ENCODE results near the gene ROM1.
"Not testable (repeated sequence)": the region's sequence is repeated elsewhere in the genome, so short reads cannot be mapped to it uniquely, and the experiment has no call there.

Gene ROM1

DNA sequence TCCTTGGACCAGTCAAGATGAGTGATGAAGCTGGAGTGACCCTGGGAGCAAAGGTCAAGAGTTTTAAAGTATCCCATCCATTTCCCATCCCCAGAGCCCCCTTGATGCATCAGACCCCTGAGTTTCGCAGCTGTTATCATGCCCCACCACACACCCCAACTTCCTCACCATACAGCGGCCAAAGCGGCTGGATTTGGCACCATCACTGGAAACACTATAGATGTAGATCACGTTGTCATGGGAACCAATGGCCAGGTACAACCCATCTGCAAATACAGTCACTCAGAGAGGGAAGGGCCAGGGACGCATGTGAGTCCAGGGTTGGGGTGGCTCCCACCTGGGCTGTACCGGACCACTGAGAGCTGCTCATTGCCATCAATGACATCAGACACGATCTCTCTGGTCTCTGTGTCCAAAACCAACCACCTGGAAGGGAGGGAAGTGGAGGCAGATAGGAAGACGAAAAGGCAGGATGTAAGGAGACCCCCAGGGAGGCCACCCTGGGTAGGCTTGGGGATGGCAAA is 9.2 kb upstream of the ROM1 start:
- H3K27ac ChIP-seq = no peak overlapping the region
- H3K4me3 ChIP-seq = no peak overlapping the region

DNA sequence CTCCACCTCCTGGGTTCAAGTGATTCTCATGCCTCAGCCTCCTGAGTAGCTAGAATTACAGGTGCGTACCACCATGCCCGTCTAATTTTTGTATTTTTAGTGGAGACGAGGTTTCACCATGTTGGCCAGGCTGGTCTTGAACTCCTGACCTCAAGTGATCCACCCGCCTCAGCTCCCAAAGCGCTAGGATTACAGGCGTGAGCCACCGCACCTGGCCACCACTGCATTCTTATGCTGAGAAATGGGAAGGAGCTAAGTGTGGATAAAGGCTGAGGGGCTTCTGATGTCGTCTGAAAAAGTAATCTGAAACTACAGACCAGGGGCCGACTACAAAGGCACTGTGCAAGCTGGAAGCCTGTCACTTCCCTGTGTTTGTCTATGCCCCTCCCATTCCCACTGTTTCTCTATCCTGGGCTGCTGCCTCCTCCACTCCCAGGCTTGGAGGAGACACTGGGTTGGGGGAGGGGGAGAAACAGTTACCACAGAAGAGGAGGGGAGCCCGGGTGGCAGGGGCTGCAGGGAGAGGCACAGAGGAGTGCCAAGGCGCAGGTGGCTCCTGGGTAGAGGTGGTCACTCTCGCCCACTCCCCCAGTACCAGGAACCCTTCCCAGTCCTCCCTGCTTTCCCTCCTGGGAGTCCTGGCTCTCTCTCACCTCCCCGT is 8.5 kb upstream of the ROM1 start:
- H3K27ac ChIP-seq = no peak overlapping the region
- H3K4me3 ChIP-seq = no peak overlapping the region

DNA sequence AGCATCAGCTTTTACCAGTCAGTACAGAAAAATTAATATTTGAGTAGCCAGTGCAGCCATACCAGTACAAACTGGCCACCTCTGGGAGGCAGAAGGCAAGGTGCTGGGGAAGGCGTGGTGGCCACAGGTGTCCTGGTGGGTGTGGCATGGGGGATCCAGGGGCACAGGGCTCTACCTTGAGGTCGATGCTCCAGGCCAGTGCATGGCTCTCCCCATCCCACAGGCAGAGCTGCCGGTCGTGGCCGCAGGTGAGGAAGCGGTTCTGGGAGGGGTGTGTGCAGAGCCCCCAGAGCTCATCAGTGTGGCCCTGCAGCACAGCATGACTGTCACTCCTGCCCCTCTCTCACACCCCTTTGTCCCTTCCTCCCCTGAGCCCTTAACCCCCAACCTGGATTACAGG is 7.6 kb upstream of the ROM1 start:
- Histone ChIP-seq H3K4me3 (no peak overlapping the region), H3K27ac (no peak overlapping the region)

DNA sequence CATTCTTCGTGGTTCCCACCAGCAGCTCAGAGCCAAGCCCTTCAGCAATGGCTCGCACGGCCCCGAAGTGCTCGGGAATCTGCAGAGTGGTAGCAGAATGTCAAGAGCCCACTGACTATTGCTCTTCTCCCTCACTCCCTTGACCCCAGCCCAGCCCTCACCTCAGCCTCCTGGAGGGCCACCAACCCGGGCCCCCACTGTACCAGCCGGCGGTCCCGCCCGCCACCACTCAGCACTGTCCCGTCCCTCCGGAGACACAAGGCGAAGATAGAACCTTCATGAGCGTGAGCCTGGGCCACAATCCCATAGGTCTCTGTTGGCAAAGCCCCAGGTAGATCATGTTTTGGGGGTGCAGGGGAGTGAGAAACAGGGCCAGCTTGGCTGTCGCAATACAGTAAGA is 7.2 kb upstream of the ROM1 start:
- no peak overlapping the region for H3K27ac ChIP-seq
- no peak overlapping the region for H3K4me3 ChIP-seq

DNA sequence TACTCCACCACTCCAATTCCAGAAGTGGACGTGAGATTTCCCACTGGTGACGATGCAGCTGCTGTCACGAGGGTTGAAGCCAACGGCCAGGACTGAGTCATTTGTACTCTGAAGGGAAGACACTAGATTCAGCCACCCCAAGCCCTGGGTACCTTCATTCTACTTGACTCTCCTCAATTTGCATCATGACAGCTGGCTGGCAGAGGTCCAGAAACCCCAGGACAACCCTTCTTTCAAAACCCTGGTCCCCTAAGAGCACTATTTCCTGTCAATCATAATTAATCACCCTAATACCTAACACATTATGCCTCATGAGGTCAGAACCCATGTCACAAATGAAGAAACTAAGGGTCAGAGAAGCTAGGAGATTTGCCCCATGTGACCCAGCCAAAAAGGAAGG is 5.3 kb upstream of the ROM1 start:
- Histone ChIP-seq H3K4me3 (no peak overlapping the region), H3K27ac (no peak overlapping the region)

DNA sequence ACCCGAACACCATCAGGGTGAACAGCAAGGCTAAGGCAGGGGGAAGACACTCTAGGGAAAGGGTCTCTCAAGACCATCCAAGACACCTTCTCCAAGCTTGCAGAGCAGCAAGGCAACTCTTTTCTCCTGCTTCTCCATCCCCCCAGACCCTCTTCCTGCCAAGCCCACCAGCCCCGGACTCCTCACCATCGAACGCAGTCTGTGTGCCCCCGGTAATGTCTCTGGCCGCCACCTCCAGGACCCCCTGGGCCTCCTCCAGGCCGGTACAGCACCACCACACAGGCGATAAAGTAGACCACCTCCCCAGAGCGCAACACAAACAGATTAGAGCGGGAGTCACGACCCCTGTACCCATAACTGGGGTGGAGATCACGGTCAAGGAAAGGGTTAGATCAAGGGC is 4.3 kb upstream of the ROM1 start:
- H3K27ac ChIP-seq = no peak overlapping the region
- H3K4me3 ChIP-seq = no peak overlapping the region

DNA sequence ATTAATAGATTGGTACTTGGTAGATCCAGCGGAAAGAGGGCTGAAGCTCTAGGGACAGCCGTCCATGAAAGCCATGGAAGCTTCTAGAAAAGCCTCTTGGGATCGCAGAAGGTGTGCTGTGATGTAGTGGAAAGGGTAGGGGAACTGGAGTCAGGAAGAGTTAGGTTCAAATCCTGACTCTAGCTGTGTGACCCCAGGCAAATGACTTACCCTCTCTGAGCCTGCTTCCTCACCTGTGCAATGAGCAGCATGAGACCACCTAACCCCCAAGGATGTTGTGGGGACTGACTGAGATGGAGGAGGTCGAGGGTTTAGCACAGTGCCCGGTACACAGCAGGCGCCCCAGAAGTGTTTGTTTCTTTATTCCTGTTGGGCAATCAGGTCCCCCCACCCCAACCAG is 2.7 kb upstream of the ROM1 start:
- no peak overlapping the region for H3K4me3 ChIP-seq
- no peak overlapping the region for H3K27ac ChIP-seq

DNA sequence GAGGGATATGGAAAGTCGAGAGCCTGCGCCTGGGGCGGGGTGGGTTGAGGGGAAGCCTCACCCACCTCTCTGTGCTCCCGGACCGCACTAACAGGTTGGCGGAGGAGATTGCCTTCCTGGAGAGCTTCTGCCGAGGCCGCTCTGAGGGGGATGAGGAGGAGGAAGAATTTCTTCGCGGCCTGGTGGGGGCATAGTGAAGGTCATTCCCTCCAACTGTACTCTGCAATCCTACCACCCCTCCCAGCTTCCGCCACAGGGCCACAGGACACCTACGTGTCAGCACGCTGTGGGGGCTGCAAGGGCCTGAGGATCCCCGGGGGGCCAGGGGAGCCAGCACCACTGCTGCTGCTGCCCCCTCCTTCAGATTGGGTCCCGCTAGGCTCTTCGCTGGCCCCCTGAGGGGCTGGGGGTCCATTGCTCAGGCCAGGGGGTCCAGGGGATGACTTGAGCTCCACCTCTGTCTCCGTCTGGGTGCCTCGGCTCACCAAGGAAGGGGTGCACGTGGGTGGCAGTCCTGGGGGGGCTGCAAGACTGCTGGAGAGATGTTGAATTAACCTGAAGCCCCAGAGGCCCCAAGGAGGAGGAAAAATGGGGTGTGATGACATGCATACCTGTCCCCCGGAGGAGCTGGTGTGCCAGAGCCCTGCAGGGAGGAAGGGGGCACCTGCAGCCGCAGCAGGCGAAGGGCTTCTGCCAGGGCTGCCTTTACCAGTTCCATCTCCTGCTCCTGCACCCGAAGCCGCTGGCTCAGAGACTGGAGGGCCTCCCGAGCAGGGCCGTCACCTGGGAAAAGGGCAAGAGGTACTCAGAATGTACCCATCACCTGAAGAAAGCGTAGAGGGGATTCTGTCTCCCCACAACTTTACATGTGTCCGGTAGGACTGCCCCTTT is 2.0 kb upstream of the ROM1 start:
- peak overlapping the region; percentile 62 to 87 (median 75) for H3K4me3 ChIP-seq
- H3K27ac ChIP-seq = peak overlapping the region; percentile 88 to 99 (median 96)

DNA sequence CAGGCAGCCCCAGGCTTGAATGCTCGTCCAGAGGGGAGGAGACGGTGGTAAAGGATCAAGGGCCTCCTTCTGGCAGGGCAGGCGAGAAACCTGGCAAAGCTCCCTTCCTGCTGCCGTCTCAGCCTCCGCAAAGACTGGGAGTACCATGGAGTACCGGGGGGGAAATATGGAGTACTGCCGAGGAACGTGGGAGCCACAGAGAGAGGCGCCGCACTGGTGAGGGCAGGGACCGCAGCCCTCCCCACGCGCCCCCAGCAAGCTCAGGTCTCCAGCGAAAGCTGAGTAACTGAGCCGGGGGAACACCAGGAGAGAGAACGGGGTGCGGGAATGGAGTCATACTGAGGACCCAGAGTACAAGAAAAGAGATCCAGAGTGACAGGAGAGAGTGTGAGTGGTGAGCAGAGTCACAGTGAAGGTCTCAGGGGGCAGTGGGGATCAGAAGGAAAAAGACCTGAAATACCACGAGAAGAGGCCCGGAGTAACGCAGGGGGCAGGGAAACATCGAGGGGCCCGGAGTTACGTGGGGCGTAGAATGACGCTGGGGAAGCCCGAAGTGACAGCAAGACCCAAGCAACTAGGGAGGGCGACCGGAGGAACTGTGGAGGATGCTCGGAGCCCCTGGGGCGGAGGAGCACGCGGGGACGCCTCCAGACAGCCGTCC is 1.2 kb upstream of the ROM1 start:
- peak overlapping the region; percentile 88 to 99 (median 96) for H3K27ac ChIP-seq
- H3K4me3 ChIP-seq = peak overlapping the region; percentile 62 to 87 (median 75)

DNA sequence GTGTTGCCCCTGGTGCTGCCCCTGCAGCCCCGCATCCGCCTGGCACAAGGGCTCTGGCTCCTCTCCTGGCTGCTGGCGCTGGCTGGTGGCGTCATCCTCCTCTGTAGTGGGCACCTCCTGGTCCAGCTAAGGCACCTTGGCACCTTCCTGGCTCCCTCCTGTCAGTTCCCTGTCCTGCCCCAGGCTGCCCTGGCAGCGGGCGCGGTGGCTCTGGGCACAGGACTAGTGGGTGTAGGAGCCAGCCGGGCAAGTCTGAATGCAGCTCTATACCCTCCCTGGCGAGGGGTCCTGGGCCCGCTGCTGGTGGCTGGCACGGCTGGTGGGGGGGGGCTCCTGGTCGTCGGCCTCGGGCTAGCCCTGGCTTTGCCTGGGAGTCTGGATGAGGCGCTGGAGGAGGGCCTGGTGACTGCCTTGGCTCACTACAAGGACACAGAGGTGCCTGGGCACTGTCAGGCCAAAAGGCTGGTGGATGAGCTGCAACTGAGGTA is 278 bp downstream of the ROM1 start:
- peak overlapping the region in 6 of 7 experiments; percentile 62 to 87 (median 74) for H3K4me3 ChIP-seq
- peak overlapping the region in 20 of 21 experiments; percentile 88 to 99 (median 96) for H3K27ac ChIP-seq

DNA sequence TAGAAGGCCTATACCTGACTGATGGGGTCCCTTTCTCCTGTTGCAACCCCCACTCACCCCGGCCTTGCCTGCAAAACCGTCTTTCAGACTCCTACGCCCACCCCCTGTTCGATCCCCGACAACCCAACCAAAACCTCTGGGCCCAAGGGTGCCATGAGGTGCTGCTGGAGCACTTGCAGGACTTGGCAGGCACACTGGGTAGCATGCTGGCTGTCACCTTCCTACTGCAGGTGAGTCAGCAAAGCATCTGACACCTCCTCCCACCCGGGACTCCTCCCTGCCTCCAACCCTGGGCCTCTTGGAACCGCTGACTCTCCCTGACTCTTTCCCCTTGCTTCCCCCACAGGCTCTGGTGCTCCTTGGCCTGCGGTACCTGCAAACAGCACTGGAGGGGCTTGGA is 1.2 kb downstream of the ROM1 start:
- peak overlapping the region in 11 of 21 experiments; percentile 16 to 99 (median 97) for H3K27ac ChIP-seq
- no peak overlapping the region for H3K4me3 ChIP-seq

DNA sequence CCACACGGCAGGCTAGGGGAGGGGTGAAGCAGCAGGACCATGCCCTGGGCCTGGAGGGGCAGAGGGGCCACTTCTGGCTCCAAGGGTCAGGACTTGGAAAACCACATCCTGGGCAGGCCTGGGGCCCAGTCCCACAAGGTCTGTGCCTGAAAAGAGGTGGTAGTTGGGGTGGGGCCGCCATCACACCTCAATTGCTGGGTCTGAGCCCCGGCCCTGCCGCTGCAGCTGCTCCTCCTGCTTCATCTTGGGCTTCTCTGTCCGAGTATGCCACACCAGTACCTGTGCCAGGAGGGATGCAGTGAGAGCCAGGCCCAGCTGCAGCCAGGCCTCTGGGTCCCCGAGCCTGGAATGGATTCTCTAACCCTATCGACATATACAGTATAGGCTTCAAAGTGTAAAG is 2.5 kb downstream of the ROM1 start:
- Histone ChIP-seq H3K4me3 (no peak overlapping the region), H3K27ac (peak overlapping the region in 2 of 21 experiments; percentile 5 to 11)

DNA sequence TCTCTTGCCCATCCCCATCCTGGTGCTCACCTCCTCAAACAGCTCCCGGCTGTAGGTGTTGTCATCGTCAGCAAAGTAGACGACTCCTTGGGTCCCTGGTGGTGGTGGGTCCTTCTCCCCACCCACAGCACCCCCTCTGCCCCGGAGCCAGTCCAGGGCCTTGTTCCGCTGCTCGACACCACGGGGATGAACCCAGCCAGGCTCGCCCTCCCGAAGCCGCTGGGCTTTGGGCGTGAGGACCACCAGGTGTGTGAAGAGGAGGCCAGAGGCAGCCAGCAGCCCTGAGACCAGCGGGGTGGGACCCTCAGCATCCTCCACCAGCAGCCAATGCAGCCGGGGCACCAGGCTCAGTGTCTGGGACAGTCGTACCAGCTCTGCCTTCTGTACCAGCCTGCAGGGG is 3.9 kb downstream of the ROM1 start:
- not testable (repeated sequence) for H3K27ac ChIP-seq, H3K4me3 ChIP-seq

DNA sequence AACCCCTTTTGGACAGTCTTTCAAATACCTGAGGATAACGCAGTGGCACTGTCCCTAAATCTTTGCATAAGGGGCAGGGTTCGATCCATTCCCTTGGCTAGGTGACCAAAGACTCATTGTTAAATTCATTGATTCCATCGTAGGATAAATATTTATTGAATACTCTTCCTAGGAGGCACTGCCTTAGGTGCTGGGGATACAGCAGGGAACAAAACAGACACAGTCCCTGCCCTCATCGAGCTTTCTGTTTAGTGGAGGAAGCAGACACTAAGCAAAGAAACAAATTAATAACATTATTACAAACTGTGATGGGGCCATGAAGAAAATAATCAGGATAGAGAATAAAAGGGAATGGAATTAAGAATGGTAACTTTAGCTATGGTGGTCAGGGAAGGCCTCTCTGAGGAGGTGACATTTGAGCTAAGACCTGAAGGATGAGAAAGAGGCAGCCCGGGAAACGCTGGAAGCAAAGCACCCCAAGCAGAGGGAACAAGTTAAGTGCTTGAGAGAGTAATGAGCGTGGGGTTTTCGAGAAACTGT is 8.0 kb downstream of the ROM1 start:
- Histone ChIP-seq H3K27ac (peak overlapping the region; percentile 23 to 98 (median 91)), H3K4me3 (peak overlapping the region; percentile 49 to 88 (median 75))

DNA sequence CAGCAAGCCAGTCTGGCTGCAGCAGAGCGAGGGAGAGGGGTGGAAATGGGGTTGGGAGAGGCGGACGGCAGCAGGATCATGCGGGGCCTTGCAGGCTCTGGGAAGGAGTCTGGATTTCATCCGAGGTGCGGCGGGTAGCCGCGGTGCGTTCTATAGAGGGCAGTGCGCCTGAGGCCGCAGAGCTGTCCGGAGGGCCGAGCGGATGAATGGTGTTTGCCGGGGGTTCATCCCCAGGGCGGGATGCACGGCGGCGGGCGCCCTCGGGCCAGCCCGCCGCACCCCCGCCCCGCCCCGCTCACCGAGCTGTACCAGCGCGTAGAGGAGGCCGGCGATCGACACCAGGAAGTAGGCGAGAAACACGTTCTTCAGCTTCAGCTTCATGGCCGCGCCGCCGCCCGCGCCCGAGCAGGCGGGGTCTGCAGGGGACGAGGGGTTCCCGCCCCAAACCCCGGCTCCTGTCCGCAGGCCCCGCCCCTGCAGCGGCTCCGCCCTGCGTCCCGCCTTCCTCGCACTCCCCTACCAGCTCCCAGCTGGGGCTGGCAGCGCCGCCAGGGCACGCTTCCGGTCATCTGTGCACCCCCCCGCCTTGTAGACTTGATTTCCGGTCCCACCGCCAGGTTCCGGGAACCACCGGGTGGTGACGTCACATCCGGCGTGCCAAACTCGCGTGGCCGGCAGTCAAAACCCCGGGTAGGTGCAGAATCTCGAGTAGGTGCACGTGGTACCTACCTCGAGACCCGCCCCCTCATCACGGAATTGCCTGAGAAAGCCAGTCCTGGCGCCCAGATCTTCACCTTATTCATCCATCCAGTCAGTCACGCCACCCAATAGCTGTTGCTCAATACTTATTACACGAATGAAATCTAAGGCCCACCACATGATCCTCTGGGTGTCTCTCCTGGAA is 8.8 kb downstream of the ROM1 start, which contains the start of gene B3GAT3:
TSS of gene B3GAT3 (minus strand) at position 420 of the 904 bp plus-strand sequence. CDS start at position 381, 39 bp downstream.
- peak within 1 kb of the TSS; percentile 49 to 88 (median 75) for H3K4me3 ChIP-seq

DNA sequence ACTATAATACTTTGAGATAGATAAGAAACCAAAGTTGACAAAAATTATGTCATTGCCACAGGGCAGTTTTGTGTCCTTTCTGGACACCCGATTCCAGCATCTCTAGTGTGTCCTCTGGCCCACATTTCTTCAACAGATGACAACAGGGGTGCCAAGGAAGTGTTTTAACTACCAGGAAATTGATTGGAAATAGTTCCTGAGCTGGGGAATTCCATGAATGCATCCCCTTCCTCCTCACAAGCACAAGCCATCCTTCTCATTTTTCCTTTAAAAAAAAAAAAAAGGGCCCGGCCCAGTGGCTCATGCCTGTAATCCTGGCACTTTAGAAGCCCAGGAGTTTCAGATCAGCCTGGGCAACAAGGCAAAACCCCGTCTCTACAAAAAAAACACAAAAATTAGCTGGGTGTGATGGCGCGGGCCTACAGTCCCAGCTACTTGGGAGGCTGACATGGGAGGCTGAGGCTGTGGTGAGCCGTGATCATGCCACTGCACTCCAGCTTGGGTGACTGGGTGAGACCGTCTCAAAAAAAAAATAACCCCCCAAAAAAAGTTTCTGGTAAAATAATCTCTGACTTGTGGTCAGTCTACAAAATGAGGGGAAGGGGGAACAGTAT is 9.5 kb downstream of the ROM1 start:
- Histone ChIP-seq H3K27ac (peak overlapping the region in 20 of 21 experiments; percentile 79 to 98 (median 92)), H3K4me3 (peak overlapping the region in 3 of 7 experiments; percentile 61 to 77 (median 75))

More for the DNA sequence above, 8.8 kb downstream of the ROM1 start, which contains the start of gene B3GAT3:
- H3K27ac ChIP-seq = peak within 1 kb of the TSS; percentile 23 to 98 (median 91)

DNA sequence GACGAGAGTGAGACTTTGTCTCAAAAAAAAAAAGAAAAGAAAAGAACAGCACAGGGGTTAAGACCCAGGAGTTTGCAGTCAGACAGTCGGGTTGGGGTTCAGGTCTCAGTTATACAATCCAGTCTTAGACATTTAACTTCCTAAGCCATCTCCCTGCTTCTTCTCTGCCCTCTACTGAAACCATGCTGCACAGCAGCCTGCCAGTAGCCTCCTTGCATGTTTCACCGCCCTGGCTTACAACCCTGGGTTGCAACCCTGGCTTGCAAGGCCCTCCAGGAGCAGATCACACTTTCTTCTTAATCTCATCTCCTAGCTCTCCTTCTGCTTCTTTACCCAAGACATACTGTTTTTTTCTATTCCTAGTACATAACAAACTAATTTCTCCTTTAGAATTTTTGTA is 14.7 kb downstream of the ROM1 start:
- H3K4me3 ChIP-seq = no peak overlapping the region
- no peak overlapping the region for H3K27ac ChIP-seq

DNA sequence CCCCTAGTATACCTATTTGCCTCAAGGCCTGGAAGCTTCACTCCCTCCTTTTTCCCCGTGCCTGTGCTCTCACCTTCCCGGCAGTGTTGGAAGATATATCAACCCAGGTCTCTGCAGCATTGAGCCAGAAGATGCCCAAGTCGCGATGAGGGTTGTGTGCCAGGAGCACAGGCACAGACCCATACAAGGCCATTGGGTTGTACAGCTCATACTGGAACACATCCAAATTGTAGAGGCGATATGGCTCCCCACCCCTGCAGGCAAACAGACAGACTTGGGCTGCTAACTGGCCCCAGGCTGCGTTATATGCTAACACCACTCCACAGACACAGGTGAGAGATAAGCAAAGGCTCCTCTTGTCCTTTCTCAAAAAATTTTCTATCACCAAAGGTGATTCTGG is 19.4 kb downstream of the ROM1 start:
- no peak overlapping the region for H3K27ac ChIP-seq
- no peak overlapping the region for H3K4me3 ChIP-seq
